NT2/D1 (cell line): ENCODE measurements around the gene GAREM1.

ENCODE experiments used
- DNase-seq: peaks from one replicate; pipeline ENCODE4 v3.0.0-alpha.2; 2011; ENCODE audit warnings: low read depth, low spot score
- H3K27me3 ChIP-seq: 2 replicates; pipeline ENCODE4 v1.6.0; 2011; ENCODE audit warnings: mild to moderate bottlenecking; ENCODE audit not compliant: insufficient read length, insufficient read depth
- H3K36me3 ChIP-seq: 2 replicates; pipeline ENCODE4 v1.6.1; 2011; ENCODE audit warnings: mild to moderate bottlenecking, low read length, mixed read lengths; ENCODE audit not compliant: insufficient read depth, insufficient read length
- H3K4me1 ChIP-seq: 2 replicates; pipeline ENCODE4 v1.5.1; 2011; ENCODE audit not compliant: insufficient read depth, insufficient read length
- H3K4me3 ChIP-seq: 2 replicates; pipeline ENCODE4 v1.5.1; 2011; ENCODE audit warnings: low read depth; ENCODE audit not compliant: insufficient read length
- H3K9ac ChIP-seq: 2 replicates; pipeline ENCODE4 v1.6.0; 2011; ENCODE audit warnings: low read depth; ENCODE audit not compliant: insufficient read length
- H3K9me3 ChIP-seq: 2 replicates; pipeline ENCODE4 v1.5.1; 2011; ENCODE audit warnings: mild to moderate bottlenecking, low read length; ENCODE audit not compliant: insufficient read depth
- SUZ12 ChIP-seq: IDR thresholded peaks from 2 replicates; pipeline ENCODE4 v1.6.1; 2011; ENCODE audit not compliant: insufficient read length, insufficient read depth; ENCODE audit errors: extremely low read depth
- YY1 ChIP-seq: IDR thresholded peaks from 2 replicates; pipeline ENCODE4 v1.6.1; 2011; ENCODE audit not compliant: insufficient read length, insufficient read depth
- ZNF274 ChIP-seq: IDR thresholded peaks from 2 replicates; pipeline ENCODE4 v1.6.1; 2011; ENCODE audit warnings: mild to moderate bottlenecking, low read depth, low read length

The GAREM1 gene

GRCh38 chr18:32337821-32338220, 132.9 kb downstream of the GAREM1 start:
- H3K9me3 ChIP-seq = no peaks in the 10 kb centered on the region
- no peak for TF ChIP-seq SUZ12
- no peak for TF ChIP-seq YY1
- no peak for TF ChIP-seq ZNF274
- no peak overlapping the region for H3K9ac ChIP-seq
- DNase-seq = no peak
- no peaks in the 10 kb centered on the region for H3K4me1 ChIP-seq
- H3K27me3 ChIP-seq = no peaks in the 10 kb centered on the region
- no peaks in the 10 kb centered on the region for H3K36me3 ChIP-seq
- no peak overlapping the region for H3K4me3 ChIP-seq

GRCh38 chr18:32337347-32337746, 133.3 kb downstream of the GAREM1 start:
- H3K9ac ChIP-seq = no peak overlapping the region
- H3K4me3 ChIP-seq = no peak overlapping the region
- H3K27me3 ChIP-seq = no peaks in the 10 kb centered on the region
- TF ChIP-seq ZNF274 (no peak), YY1 (no peak), SUZ12 (no peak)
- no peak for DNase-seq
- H3K36me3 ChIP-seq = no peaks in the 10 kb centered on the region
- no peaks in the 10 kb centered on the region for H3K4me1 ChIP-seq
- H3K9me3 ChIP-seq = no peaks in the 10 kb centered on the region

DNA sequence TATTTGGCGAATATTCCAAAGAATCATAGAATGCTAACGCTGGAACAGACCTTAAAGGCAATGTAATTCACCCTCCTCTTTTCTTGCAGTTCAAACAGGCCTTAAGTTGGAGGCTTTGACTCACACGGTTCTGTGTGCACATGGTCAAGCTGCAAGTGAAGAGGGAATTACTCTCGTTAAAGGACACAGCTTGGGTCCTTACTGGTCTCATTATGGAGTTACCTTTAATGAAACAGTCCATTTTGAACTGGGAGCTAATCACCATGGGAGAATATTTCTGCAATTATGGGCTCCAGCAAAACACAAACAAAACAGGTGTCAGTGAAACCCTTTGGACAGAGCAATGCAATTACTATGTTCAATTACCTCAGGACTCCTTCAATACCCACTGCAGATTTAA, 135.5 kb downstream of the GAREM1 start:
- no peaks in the 10 kb centered on the region for H3K4me1 ChIP-seq
- no peak for DNase-seq
- no peaks in the 10 kb centered on the region for H3K27me3 ChIP-seq
- H3K36me3 ChIP-seq = no peaks in the 10 kb centered on the region
- H3K9ac ChIP-seq = no peak overlapping the region
- no peak overlapping the region for H3K4me3 ChIP-seq
- H3K9me3 ChIP-seq = no peaks in the 10 kb centered on the region
- TF ChIP-seq ZNF274 = no peak

DNA sequence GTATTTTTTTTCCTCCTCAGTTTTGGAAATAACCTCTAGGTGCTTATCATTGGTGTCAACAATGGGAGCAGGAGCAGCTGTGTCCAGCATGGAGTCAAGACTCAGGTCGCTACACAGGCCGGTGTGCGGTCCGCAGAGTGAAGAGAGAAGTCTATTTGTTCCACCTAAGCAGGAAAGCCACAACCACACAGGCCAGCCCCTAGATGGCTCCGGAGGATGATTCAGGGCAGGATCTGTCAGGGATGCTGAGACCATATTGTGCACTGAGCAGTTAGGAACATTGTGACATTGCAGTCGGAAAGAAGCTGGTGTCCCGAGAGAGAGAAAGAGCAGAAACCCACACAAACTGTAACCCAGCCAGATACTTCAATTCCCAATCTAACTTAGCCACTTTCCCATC, 136.9 kb downstream of the GAREM1 start:
- DNase-seq = no peak
- H3K27me3 ChIP-seq = no peaks in the 10 kb centered on the region
- no peak overlapping the region for H3K9ac ChIP-seq
- TF ChIP-seq SUZ12 (no peak), ZNF274 (no peak), YY1 (no peak)
- H3K36me3 ChIP-seq = no peaks in the 10 kb centered on the region
- H3K4me1 ChIP-seq = no peaks in the 10 kb centered on the region
- no peak overlapping the region for H3K4me3 ChIP-seq
- no peaks in the 10 kb centered on the region for H3K9me3 ChIP-seq

- Histone ChIP-seq H3K27me3 (no peaks in the 10 kb centered on the region), H3K36me3 (no peaks in the 10 kb centered on the region)
- DNase-seq = no peak
These were observed 138.0 kb downstream of the GAREM1 start for GRCh38 chr18:32332708-32333107.

DNA sequence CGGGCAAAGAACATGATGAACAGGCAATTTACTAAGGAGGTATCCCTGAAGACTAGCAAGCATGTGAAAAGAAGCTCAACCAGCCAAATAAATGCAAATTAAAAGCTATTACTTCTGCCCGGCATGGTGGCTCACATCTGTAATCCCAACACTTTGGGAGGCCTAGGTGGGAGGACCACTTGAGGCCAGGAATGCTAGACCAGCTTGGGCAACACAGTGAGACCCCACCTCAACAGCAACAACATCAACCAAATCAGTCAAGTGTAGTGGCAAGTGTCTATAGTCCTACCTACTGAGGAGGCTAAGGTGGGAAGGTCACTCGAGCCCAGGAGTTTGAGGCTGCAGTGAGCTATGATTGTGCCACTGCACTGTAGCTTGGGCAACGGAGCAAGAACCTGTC, 141.7 kb downstream of the GAREM1 start:
- Histone ChIP-seq H3K36me3 (no peaks in the 10 kb centered on the region), H3K4me3 (no peak overlapping the region), H3K9ac (no peak overlapping the region), H3K4me1 (no peaks in the 10 kb centered on the region), H3K27me3 (no peaks in the 10 kb centered on the region), H3K9me3 (no peaks in the 10 kb centered on the region)
- TF ChIP-seq SUZ12 (no peak), YY1 (no peak), ZNF274 (no peak)
- DNase-seq = no peak

More at GRCh38 chr18:32332708-32333107, 138.0 kb downstream of the GAREM1 start:
- TF ChIP-seq YY1 (no peak), ZNF274 (no peak), SUZ12 (no peak)
- no peak overlapping the region for H3K9ac ChIP-seq
- no peak overlapping the region for H3K4me3 ChIP-seq
- H3K4me1 ChIP-seq = no peaks in the 10 kb centered on the region
- no peaks in the 10 kb centered on the region for H3K9me3 ChIP-seq

DNA sequence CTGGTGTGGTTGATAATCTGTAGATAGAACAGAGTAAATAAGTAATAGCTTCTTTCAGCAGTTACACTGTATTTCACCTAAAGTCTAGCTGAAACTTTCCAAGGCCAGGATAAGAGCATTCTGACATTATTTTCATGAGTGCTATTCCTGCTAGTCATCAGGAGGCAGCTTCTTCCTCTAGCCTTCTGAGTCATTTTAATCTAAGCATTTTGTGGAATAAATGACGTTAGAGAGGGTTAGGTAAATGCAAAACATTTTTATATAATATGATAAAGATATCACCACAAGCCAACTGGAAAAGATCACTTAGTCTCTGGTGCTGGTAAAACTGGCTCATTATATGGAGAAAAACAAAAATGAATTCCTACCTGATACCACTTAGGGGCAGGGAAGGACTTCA, 142.3 kb downstream of the GAREM1 start:
- no peak for TF ChIP-seq YY1
- TF ChIP-seq ZNF274 = no peak
- TF ChIP-seq SUZ12 = no peak
- no peaks in the 10 kb centered on the region for H3K36me3 ChIP-seq
- no peak overlapping the region for H3K4me3 ChIP-seq
- no peaks in the 10 kb centered on the region for H3K27me3 ChIP-seq
- no peaks in the 10 kb centered on the region for H3K4me1 ChIP-seq
- H3K9ac ChIP-seq = no peak overlapping the region
- DNase-seq = no peak
- H3K9me3 ChIP-seq = no peaks in the 10 kb centered on the region
